GM12878 (cell line): ENCODE results near the gene POLD1. TPM values are rescaled to one million over a fixed set of nuclear protein-coding genes. Genes with fewer than 3 reads are reported as not detected.

Experiments used
- ATAC-seq: fragments of 200-7000 bp; cut with Tn5 transposase; 3 replicates; pipeline ENCODE4 v1.9.1; 2020; ENCODE audit warnings: mild to moderate bottlenecking, moderate library complexity
- BruUV-seq: library from RNA; stranded (reverse); fragments of 400-500 nt; replicated peaks from 2 replicates; lab custom pipeline; 2021; lab: Mats Ljungman, UMichigan
- CTCF ChIA-PET: fragments of 300-600 bp; sonication (Branson Sonifier 250); formaldehyde crosslinking; extraction: SDS; loops from one replicate; lab custom pipeline; 2021; ENCODE audit warnings: inconsistent platforms; lab: Yijun Ruan, JAX
- POLR2A ChIA-PET: fragments of 350-600 bp; formaldehyde crosslinking; extraction: SDS; loops from one replicate; lab custom pipeline; 2021; ENCODE audit warnings: inconsistent platforms; lab: Charles Lee
- RAD21 ChIA-PET: fragments of 300-600 bp; sonication (Branson Sonifier 250); formaldehyde crosslinking; loops from one replicate; lab custom pipeline; 2023; ENCODE audit warnings: antibody characterized with exemption; ENCODE audit not compliant: unreplicated experiment; lab: Charles Lee
- SMC1A ChIA-PET: fragments of 300-600 bp; sonication (Branson Sonifier 250); formaldehyde crosslinking; loops from one replicate; lab custom pipeline; 2023; ENCODE audit not compliant: unreplicated experiment, uncharacterized antibody; lab: Charles Lee
- DNase-seq: peaks from one replicate; pipeline ENCODE4 v3.0.0-alpha.2; 2011; ENCODE audit warnings: low read depth, low spot score
- FAIRE-seq: peaks from 3 replicates; lab custom pipeline; 2011; peaks lifted over from hg19 to GRCh38; lab: Jason Lieb, UNC
- H2AFZ ChIP-seq: 2 replicates; pipeline ENCODE4 v1.6.0; 2011; ENCODE audit warnings: low read depth, low read length, control low read depth; ENCODE audit not compliant: control insufficient read depth
- H3K27ac ChIP-seq: 2 replicates; pipeline ENCODE4 v1.5.1; 2011; ENCODE audit warnings: control low read depth; ENCODE audit not compliant: control insufficient read depth, insufficient read depth
- H3K27me3 ChIP-seq, 2 experiments: replicated peaks in 1 of 2; 2 replicates each; pipeline versions ENCODE4 v1.6.0 to v1.6.1; 2011; ENCODE audit warnings: low read length in 1 of 2; ENCODE audit not compliant: control insufficient read depth in 2 of 2, insufficient read depth in 2 of 2
- H3K36me3 ChIP-seq, 2 experiments: 2 replicates each; pipeline ENCODE4 v1.5.1; 2011; ENCODE audit warnings: low read length in 1 of 2; ENCODE audit not compliant: control insufficient read depth in 2 of 2, insufficient read depth in 2 of 2
- H3K4me1 ChIP-seq: 2 replicates; pipeline ENCODE4 v1.6.1; 2011; ENCODE audit warnings: mild to moderate bottlenecking, low read length, moderate library complexity, mixed read lengths; ENCODE audit not compliant: control insufficient read depth, insufficient read depth
- H3K4me2 ChIP-seq: 2 replicates; pipeline ENCODE4 v1.6.0; 2011; ENCODE audit warnings: control low read depth; ENCODE audit not compliant: control insufficient read depth, insufficient read depth
- H3K4me3 ChIP-seq: fragments of 200-600 bp; sonication (generic); 2 replicates; pipeline ENCODE4 v1.5.1; 2016
- H3K79me2 ChIP-seq: 2 replicates; pipeline ENCODE4 v1.6.0; 2011; ENCODE audit warnings: low read length; ENCODE audit not compliant: control insufficient read depth, insufficient read depth
- H3K9ac ChIP-seq: 2 replicates; pipeline ENCODE4 v1.8.0; 2011; ENCODE audit warnings: low read length, control low read depth, mixed read lengths; ENCODE audit not compliant: control insufficient read depth, insufficient read depth
- H3K9me3 ChIP-seq: replicated peaks from 3 replicates; pipeline ENCODE4 v1.5.1; 2011; ENCODE audit warnings: mild to moderate bottlenecking, low read length; ENCODE audit not compliant: control insufficient read depth, insufficient read depth
- H4K20me1 ChIP-seq: 2 replicates; pipeline ENCODE4 v1.6.0; 2011; ENCODE audit not compliant: control insufficient read depth, insufficient read depth
- BACH1 ChIP-seq: fragments of 450-650 bp; IDR thresholded peaks from 2 replicates; pipeline ENCODE4 v1.6.1; 2017; ENCODE audit warnings: mild to moderate bottlenecking, borderline replicate concordance
- BHLHE40 ChIP-seq, 2 experiments: fragments of 450-650 bp in 1 of 2; IDR thresholded peaks; 2 replicates each; pipeline ENCODE4 v1.6.1; 2011 to 2017; ENCODE audit warnings: low read depth in 2 of 2, borderline replicate concordance in 1 of 2, improper control_type of control experiment in 1 of 2, low read length in 1 of 2, mild to moderate bottlenecking in 1 of 2
- FOS ChIP-seq: IDR thresholded peaks from 3 replicates; pipeline ENCODE4 v1.6.1; 2011; ENCODE audit warnings: borderline replicate concordance; ENCODE audit not compliant: insufficient read length; ENCODE audit errors: extremely low read depth
- NFXL1 ChIP-seq: fragments of 450-650 bp; IDR thresholded peaks from 2 replicates; pipeline ENCODE4 v1.6.1; 2017; ENCODE audit warnings: antibody characterized with exemption, mild to moderate bottlenecking, borderline replicate concordance
- RB1 ChIP-seq: fragments of 450-650 bp; formaldehyde crosslinking; IDR thresholded peaks from 2 replicates; pipeline ENCODE4 v1.6.1; 2017; ENCODE audit warnings: mild to moderate bottlenecking, borderline replicate concordance
- SREBF1 ChIP-seq: IDR thresholded peaks from 2 replicates; pipeline ENCODE4 v1.6.1; 2012; ENCODE audit warnings: mild to moderate bottlenecking, low read length
- SRF ChIP-seq, 2 experiments: IDR thresholded peaks; 2 replicates each; pipeline ENCODE4 v1.6.1; 2011; ENCODE audit warnings: low read depth in 2 of 2, low read length in 2 of 2, mild to moderate bottlenecking in 1 of 2, moderate library complexity in 1 of 2
- WGBS: methylation state at CpG from one replicate; pipeline ENCODE4 v1.1.6; 2016; ENCODE audit warnings: low lambda C conversion rate; ENCODE audit not compliant: insufficient replicate concordance, insufficient coverage; ENCODE audit errors: missing lambda C conversion rate; 5-methylcytosine and 5-hydroxymethylcytosine counted together
- in situ Hi-C: fragments of 300-500 bp; cut with MboI; formaldehyde crosslinking; loops from 9 replicates; pipeline ENCODE4 v1.14.3; 2018; ENCODE audit warnings: mixed read lengths
- intact Hi-C: fragments of 100-400 bp; cut with micrococcal nuclease; formaldehyde crosslinking; loops from one replicate; pipeline ENCODE4 v1.14.2; 2022; ENCODE audit not compliant: unreplicated experiment
- polyA plus RNA-seq, 11 experiments: library from polyadenylated mRNA; depleted of rRNA in 4 of 11; unstranded in 6 of 11; stranded (reverse) in 5 of 11; fragments of >200 nt; fragmentation: Nextera tagmentation in 4 of 11; fragmentation: Illumina TruSeq in 1 of 11; extraction: Ambion mirVana in 4 of 11; extraction: Trizol in 1 of 11; gene quantifications; 1 replicate in 1 of 11; 2 replicates in 10 of 11; pipeline versions ENCODE4 v1.2.1 to v1.2.3, GENCODE V29; 2011 to 2016; ENCODE audit warnings: inconsistent platforms in 2 of 11, missing spikeins in 2 of 11, low read depth in 1 of 11
- total RNA-seq, 4 experiments: library from RNA; depleted of rRNA in 3 of 4; stranded (reverse); fragments of >200 nt in 3 of 4; fragmentation: Illumina TruSeq in 1 of 4; extraction: Trizol in 1 of 4; gene quantifications; 2 replicates each; pipeline versions ENCODE4 v1.2.1 to v1.2.3, GENCODE V29; 2013 to 2021
- TF ChIP-seq, protein P1 (sequence below): fragments of 450-650 bp; IDR thresholded peaks from 2 replicates; pipeline ENCODE4 v1.6.1; 2017; ENCODE audit warnings: mild to moderate bottlenecking, moderate library complexity
- TF ChIP-seq, protein P2 (sequence below): fragments of 450-650 bp; IDR thresholded peaks from 2 replicates; pipeline ENCODE4 v1.6.1; 2014; ENCODE audit warnings: mild to moderate bottlenecking
- TF ChIP-seq, protein P3 (sequence below): fragments of 450-650 bp; IDR thresholded peaks from 2 replicates; pipeline ENCODE4 v1.6.1; 2016; ENCODE audit warnings: mild to moderate bottlenecking
- TF ChIP-seq, protein P4 (sequence below): IDR thresholded peaks from 2 replicates; pipeline ENCODE4 v1.6.1; 2012; ENCODE audit warnings: low read depth, low read length, improper control_type of control experiment

Gene POLD1
- total and polyA plus RNA-seq, 10 of the 15 experiments (the other 5 are each of a cell fraction or from before 2014, with no cell fraction given), result 0.76 to 165 (median 63.4) TPM

DNA sequence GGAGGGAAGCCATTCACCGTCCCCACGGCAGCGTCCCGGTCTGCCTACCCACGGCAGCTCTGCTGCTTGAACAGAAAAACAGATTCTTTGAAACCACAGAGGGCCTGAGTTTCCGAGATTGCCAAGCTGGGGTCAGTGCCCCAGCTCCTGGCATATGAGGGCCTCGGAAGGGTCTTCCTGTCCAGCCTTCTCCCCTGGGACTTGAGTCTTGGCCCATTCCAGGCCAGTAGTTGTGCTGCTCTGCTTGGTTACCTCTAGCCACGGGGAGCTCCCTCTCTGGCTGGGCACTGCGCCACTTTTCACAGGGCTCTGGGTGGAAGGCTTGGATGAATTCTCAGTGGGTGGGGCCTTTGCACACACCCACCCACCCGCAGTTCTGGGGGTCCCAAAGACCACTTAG is 26.0 kb downstream of the POLD1 start (continued):
- TF ChIP-seq, protein P1, sequence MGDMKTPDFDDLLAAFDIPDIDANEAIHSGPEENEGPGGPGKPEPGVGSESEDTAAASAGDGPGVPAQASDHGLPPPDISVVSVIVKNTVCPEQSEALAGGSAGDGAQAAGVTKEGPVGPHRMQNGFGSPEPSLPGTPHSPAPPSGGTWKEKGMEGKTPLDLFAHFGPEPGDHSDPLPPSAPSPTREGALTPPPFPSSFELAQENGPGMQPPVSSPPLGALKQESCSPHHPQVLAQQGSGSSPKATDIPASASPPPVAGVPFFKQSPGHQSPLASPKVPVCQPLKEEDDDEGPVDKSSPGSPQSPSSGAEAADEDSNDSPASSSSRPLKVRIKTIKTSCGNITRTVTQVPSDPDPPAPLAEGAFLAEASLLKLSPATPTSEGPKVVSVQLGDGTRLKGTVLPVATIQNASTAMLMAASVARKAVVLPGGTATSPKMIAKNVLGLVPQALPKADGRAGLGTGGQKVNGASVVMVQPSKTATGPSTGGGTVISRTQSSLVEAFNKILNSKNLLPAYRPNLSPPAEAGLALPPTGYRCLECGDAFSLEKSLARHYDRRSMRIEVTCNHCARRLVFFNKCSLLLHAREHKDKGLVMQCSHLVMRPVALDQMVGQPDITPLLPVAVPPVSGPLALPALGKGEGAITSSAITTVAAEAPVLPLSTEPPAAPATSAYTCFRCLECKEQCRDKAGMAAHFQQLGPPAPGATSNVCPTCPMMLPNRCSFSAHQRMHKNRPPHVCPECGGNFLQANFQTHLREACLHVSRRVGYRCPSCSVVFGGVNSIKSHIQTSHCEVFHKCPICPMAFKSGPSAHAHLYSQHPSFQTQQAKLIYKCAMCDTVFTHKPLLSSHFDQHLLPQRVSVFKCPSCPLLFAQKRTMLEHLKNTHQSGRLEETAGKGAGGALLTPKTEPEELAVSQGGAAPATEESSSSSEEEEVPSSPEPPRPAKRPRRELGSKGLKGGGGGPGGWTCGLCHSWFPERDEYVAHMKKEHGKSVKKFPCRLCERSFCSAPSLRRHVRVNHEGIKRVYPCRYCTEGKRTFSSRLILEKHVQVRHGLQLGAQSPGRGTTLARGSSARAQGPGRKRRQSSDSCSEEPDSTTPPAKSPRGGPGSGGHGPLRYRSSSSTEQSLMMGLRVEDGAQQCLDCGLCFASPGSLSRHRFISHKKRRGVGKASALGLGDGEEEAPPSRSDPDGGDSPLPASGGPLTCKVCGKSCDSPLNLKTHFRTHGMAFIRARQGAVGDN, result no peak
- TF ChIP-seq, protein P2, sequence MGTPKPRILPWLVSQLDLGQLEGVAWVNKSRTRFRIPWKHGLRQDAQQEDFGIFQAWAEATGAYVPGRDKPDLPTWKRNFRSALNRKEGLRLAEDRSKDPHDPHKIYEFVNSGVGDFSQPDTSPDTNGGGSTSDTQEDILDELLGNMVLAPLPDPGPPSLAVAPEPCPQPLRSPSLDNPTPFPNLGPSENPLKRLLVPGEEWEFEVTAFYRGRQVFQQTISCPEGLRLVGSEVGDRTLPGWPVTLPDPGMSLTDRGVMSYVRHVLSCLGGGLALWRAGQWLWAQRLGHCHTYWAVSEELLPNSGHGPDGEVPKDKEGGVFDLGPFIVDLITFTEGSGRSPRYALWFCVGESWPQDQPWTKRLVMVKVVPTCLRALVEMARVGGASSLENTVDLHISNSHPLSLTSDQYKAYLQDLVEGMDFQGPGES, result no peak
- TF ChIP-seq SREBF1, result no peak
- TF ChIP-seq SRF (IDR thresholded peaks at IDR 0.05; ENCODE audit: low read depth in 2 of 2, low read length in 2 of 2), result no peak
- TF ChIP-seq, protein P3, sequence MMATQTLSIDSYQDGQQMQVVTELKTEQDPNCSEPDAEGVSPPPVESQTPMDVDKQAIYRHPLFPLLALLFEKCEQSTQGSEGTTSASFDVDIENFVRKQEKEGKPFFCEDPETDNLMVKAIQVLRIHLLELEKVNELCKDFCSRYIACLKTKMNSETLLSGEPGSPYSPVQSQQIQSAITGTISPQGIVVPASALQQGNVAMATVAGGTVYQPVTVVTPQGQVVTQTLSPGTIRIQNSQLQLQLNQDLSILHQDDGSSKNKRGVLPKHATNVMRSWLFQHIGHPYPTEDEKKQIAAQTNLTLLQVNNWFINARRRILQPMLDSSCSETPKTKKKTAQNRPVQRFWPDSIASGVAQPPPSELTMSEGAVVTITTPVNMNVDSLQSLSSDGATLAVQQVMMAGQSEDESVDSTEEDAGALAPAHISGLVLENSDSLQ, result no peak

DNA sequence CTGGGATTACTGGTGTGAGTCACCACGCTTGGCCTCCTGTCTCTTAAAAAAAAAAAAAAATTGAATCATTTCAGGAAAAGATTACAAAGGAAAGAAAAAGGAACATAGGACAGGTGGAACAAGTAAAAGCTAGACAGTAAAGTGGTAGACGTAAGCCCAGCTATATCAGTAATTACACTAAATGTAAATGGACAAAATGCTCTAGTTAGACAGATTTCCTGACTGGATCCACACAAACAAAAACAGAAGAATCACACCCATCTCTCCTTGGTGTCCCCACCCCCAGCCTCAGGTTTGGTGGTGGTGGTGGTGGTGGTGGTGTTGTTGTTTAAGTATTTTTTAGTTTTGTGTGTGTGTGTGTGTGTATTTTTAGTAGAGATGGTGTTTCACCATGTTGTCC is 28.3 kb downstream of the POLD1 start:
- DNase-seq (no peak), FAIRE-seq (no peak), ATAC-seq (no peak)
- no peak overlapping the region for H3K27ac ChIP-seq
- intact Hi-C loops, result no loop called here
- ChIA-PET POLR2A (no interaction called here), RAD21 (interaction anchor here (0.6 to 0.9 kb wide), 2 partner anchors 45 to 46 kb away, joined by 3 to 4 read pairs; no protein-coding TSS in a partner anchor), SMC1A (interaction anchor here (0.6 to 1.0 kb wide), 2 partner anchors 36 to 239 kb away, joined by 3 to 4 read pairs; partner anchors contain the start of gene NR1H2), CTCF (interaction anchor here (0.7 to 1.4 kb wide), 3 partner anchors 48 to 158 kb away, joined by 3 to 9 read pairs (median 4); no protein-coding TSS in a partner anchor)
- no TSS peak for BruUV-seq
- H3K9me3 ChIP-seq, result no peaks in the 10 kb centered on the region
- H3K27me3 ChIP-seq, result no peaks in the 10 kb centered on the region
- peaks cover 27% of the 10 kb centered on the region for H3K4me1 ChIP-seq
- peaks cover 2 to 19% of the 10 kb centered on the region in 2 experiments; a peak in 2 of 4 replicates for H3K36me3 ChIP-seq
- 50% methylated on average over 2 of the region's 2 CpGs for WGBS
- in situ Hi-C loops, result no loop called here
- no peak overlapping the region for H3K4me2 ChIP-seq
- no peak overlapping the region for H3K4me3 ChIP-seq
- TF ChIP-seq RB1 (no peak), BACH1 (no peak), BHLHE40 (IDR thresholded peaks at IDR 0.05; ENCODE audit: borderline replicate concordance in 1 of 2, low read depth in 2 of 2, low read length in 1 of 2) (no peak), FOS (no peak), NFXL1 (no peak)
- TF ChIP-seq, protein P4, sequence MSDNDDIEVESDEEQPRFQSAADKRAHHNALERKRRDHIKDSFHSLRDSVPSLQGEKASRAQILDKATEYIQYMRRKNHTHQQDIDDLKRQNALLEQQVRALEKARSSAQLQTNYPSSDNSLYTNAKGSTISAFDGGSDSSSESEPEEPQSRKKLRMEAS, result no peak
- H3K79me2 ChIP-seq, result no peaks in the 10 kb centered on the region
- H2AFZ ChIP-seq, result no peak overlapping the region
- H3K9ac ChIP-seq, result no peak overlapping the region
- no peaks in the 10 kb centered on the region for H4K20me1 ChIP-seq
